K562 (cell line): Measurements from ENCODE around the gene PIP5KL1. TPM values are rescaled to one million over a fixed set of nuclear protein-coding genes. Genes with fewer than 3 reads are reported as not detected.
A peak's percentile ranks its signal among the peaks of the same experiment; 100 is the strongest.

Source experiments
- GTF2A2 ChIP-seq: IDR thresholded peaks from 2 replicates; pipeline ENCODE4 v1.6.1; 2016; ENCODE audit warnings: mild to moderate bottlenecking, missing genetic modification characterization, missing compliant biosample characterization
- HCFC1 ChIP-seq: IDR thresholded peaks from 2 replicates; pipeline ENCODE4 v1.6.1; 2012; ENCODE audit warnings: low read depth, low read length, improper control_type of control experiment
- TSC22D4 ChIP-seq: fragments of 450-650 bp; IDR thresholded peaks from 2 replicates; pipeline ENCODE4 v1.6.1; 2016; ENCODE audit warnings: missing genetic modification characterization, missing biosample characterization, control low read depth
- ZBED1 ChIP-seq: IDR thresholded peaks from 2 replicates; pipeline ENCODE4 v1.6.1; 2014
- ZNF407 ChIP-seq: fragments of 450-650 bp; IDR thresholded peaks from 2 replicates; pipeline ENCODE4 v1.6.1; 2016; ENCODE audit warnings: low read depth
- ZNF740 ChIP-seq, 3 experiments: fragments of 200-800 bp in 1 of 3; sonication (Bioruptor generic) in 1 of 3; sonication (generic) in 1 of 3; formaldehyde crosslinking in 1 of 3; IDR thresholded peaks; 2 replicates each; pipeline versions ENCODE4 v1.6.1 to v1.8.0; 2016 to 2022; ENCODE audit warnings: mild to moderate bottlenecking in 2 of 3, missing compliant biosample characterization in 2 of 3, missing genetic modification characterization in 2 of 3, missing genetic modification reagents in 1 of 3
- polyA plus RNA-seq, 8 experiments: library from polyadenylated mRNA; depleted of rRNA in 4 of 8; stranded (reverse) in 5 of 8; unstranded in 3 of 8; fragments of >200 nt; fragmentation: Nextera tagmentation in 2 of 8; fragmentation: Illumina TruSeq in 1 of 8; extraction: Ambion mirVana in 2 of 8; extraction: Trizol in 1 of 8; gene quantifications; 2 replicates each; pipeline versions ENCODE4 v1.2.1 to v1.2.3, GENCODE V29; 2011 to 2014; ENCODE audit warnings: inconsistent platforms in 1 of 8, missing spikeins in 1 of 8
- total RNA-seq, 7 experiments: library from RNA; depleted of rRNA in 6 of 7; stranded (reverse); fragments of >200 nt in 6 of 7; fragmentation: Illumina TruSeq in 2 of 7; extraction: Trizol in 2 of 7; gene quantifications; 2 replicates each; pipeline versions ENCODE4 v1.2.1 to v1.2.3, GENCODE V29; 2011 to 2021; ENCODE audit warnings: low replicate concordance in 1 of 7

Gene PIP5KL1
- total and polyA plus RNA-seq, 9 of the 15 experiments (the other 6 are each of a cell fraction or from before 2014, with no cell fraction given): 0.18 to 4.8 (median 1.2) TPM

GRCh38 chr9:127925959-127926905 lies 4.3 kb downstream of the PIP5KL1 start (continued):
- TF ChIP-seq ZNF407: peak; percentile 32; the same call in 1 of the 2 replicates
- no peak for TF ChIP-seq HCFC1
- no peak for TF ChIP-seq GTF2A2 (tag)
- no peak for TF ChIP-seq ZBED1
- TF ChIP-seq ZNF740 (CRISPR knock-in tag; IDR thresholded peaks at IDR 0.05): no peak
- no peak for TF ChIP-seq ZNF740 (tag; IDR thresholded peaks at IDR 0.05)
- TF ChIP-seq TSC22D4 (tag): no peak
